ENCODE measurements around the gene CHRNA5. TPM values are rescaled to one million over a fixed set of nuclear protein-coding genes. Genes with fewer than 3 reads are reported as not detected.

The CHRNA5 gene
- total and polyA plus RNA-seq, 9 of the 15 experiments (the other 6 are each of a cell fraction or from before 2014, with no cell fraction given), result 2.8 to 16.1 (median 11.4) TPM

DNA sequence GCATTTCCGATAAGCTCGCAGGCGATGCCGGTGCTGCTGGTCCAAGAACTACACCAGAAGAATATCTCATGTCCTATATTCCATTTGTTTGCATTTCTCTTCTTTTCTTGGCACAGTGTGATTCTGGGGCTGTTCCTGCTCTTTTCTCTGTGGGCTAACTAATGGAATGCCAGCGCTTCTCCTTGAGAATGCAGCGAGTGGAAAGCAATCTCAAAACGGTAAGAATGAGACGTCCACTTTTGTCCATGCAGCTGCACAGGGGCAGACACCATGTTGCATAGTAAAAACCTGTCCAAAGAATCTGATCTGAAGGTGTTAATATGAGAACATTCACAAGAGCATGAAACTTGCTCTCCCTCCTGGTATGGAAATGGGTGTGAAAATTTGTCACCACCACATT lies 62.0 kb downstream of the CHRNA5 start:
- TF ChIP-seq, protein P1, sequence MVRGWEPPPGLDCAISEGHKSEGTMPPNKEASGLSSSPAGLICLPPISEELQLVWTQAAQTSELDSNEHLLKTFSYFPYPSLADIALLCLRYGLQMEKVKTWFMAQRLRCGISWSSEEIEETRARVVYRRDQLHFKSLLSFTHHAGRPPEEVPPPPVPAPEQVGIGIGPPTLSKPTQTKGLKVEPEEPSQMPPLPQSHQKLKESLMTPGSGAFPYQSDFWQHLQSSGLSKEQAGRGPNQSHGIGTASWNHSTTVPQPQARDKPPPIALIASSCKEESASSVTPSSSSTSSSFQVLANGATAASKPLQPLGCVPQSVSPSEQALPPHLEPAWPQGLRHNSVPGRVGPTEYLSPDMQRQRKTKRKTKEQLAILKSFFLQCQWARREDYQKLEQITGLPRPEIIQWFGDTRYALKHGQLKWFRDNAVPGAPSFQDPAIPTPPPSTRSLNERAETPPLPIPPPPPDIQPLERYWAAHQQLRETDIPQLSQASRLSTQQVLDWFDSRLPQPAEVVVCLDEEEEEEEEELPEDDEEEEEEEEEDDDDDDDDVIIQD (CRISPR knock-in tag; IDR thresholded peaks at IDR 0.05), result no peak
- TF ChIP-seq KHSRP (IDR thresholded peaks at IDR 0.05) (no peak), ZFPM2 (CRISPR knock-in tag; IDR thresholded peaks at IDR 0.05) (no peak), RBBP5 (IDR thresholded peaks at IDR 0.05; ENCODE audit: borderline replicate concordance, insufficient read depth, low read length, poor library complexity, severe bottlenecking) (no peak), POLR2AphosphoS2 (IDR thresholded peaks at IDR 0.05; ENCODE audit: low read length) (no peak), IRF2 (CRISPR knock-in tag; IDR thresholded peaks at IDR 0.05) (no peak), PBX2 (CRISPR knock-in tag; IDR thresholded peaks at IDR 0.05; ENCODE audit: low read depth) (no peak), PBX2 (tag; conservative IDR thresholded peaks at IDR 0.05; ENCODE audit: low read depth) (no peak), SRSF7 (optimal IDR thresholded peaks at IDR 0.05; ENCODE audit: low read depth, low read length) (no peak), EP300 (IDR thresholded peaks at IDR 0.05; ENCODE audit: low read length) (no peak), FUS (optimal IDR thresholded peaks at IDR 0.05; ENCODE audit: low read depth, low read length) (no peak), RBM34 (IDR thresholded peaks at IDR 0.05; ENCODE audit: borderline replicate concordance, insufficient read depth, low read length) (no peak), RNF2 (IDR thresholded peaks at IDR 0.05) (no peak), MAFG (tag; conservative IDR thresholded peaks at IDR 0.05) (no peak), PHB (CRISPR knock-in tag; IDR thresholded peaks at IDR 0.05) (no peak), RBM15 (IDR thresholded peaks at IDR 0.05; ENCODE audit: insufficient read depth, low read length) (no peak)
- TF ChIP-seq, protein P2, sequence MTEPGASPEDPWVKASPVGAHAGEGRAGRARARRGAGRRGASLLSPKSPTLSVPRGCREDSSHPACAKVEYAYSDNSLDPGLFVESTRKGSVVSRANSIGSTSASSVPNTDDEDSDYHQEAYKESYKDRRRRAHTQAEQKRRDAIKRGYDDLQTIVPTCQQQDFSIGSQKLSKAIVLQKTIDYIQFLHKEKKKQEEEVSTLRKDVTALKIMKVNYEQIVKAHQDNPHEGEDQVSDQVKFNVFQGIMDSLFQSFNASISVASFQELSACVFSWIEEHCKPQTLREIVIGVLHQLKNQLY (CRISPR knock-in tag; conservative IDR thresholded peaks at IDR 0.05), result no peak
- TF ChIP-seq, protein P3, sequence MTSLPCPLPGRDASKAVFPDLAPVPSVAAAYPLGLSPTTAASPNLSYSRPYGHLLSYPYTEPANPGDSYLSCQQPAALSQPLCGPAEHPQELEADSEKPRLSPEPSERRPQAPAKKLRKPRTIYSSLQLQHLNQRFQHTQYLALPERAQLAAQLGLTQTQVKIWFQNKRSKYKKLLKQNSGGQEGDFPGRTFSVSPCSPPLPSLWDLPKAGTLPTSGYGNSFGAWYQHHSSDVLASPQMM (CRISPR knock-in tag; IDR thresholded peaks at IDR 0.05), result no peak
- Histone ChIP-seq H4K20me1 (replicated peaks; ENCODE audit: control insufficient read depth, insufficient read depth, low read length) (peaks cover 5% of the 10 kb centered on the region; the same call in 1 of the 2 replicates), H3K9me3 (replicated peaks; ENCODE audit: control insufficient read depth, insufficient read depth, low read depth, low read length) (no peaks in the 10 kb centered on the region), H3K27ac (ENCODE audit: extremely low read depth, low read depth, low read length) (no peak overlapping the region), H3K9ac (ENCODE audit: insufficient read depth in 1 of 2, low read depth in 2 of 2, low read length in 2 of 2) (no peak overlapping the region), H3K9me1 (ENCODE audit: control insufficient read depth, insufficient read depth, low read length) (no peaks in the 10 kb centered on the region), H3K4me3 (no peak overlapping the region), H3K4me1 (replicated peaks in 1 of 2; ENCODE audit: control insufficient read depth in 2 of 2, insufficient read depth in 2 of 2, low read length in 2 of 2) (no peaks in the 10 kb centered on the region), H3K27me3 (ENCODE audit: control insufficient read depth in 2 of 2, insufficient read depth in 2 of 2, low read length in 2 of 2) (peaks cover 41 to 66% of the 10 kb centered on the region in 2 experiments), H3K36me3 (ENCODE audit: control insufficient read depth, insufficient read depth, low read length) (no peaks in the 10 kb centered on the region), H2AFZ (ENCODE audit: low read depth, low read length) (no peak overlapping the region), H3K4me2 (ENCODE audit: insufficient read depth, low read length) (no peak overlapping the region), H3K79me2 (ENCODE audit: control insufficient read depth, insufficient read depth, low read length) (no peaks in the 10 kb centered on the region)
- intact Hi-C loops (cut with micrococcal nuclease) (no loop called here), in situ Hi-C loops (cut with MboI) (no loop called here)
- no peak for ATAC-seq
- no peak for FAIRE-seq
- ChIA-PET POLR2A (no interaction called here), CTCF (ENCODE audit: low intra/inter-chr PET ratio) (no interaction called here)
- 0% methylated on average over 8 of the region's 8 CpGs for WGBS (ENCODE audit: insufficient coverage, low coverage, missing lambda C conversion rate)
- no TSS peak for BruUV-seq (replicated peaks)
- DNase-seq (ENCODE audit: extremely low read depth in 1 of 4, low spot score in 3 of 4), result no peak

All from K562 (cell line).